ENCODE measurements around the gene ZNF135. TPM values are rescaled to one million over a fixed set of nuclear protein-coding genes. Genes with fewer than 3 reads are reported as not detected.

The ZNF135 gene
- total and polyA plus RNA-seq, 2 experiments from 2014 or later, result 4.8 to 10.3 TPM

GRCh38 chr19:58067240-58067912, 8.3 kb downstream of the ZNF135 start (continued):
- TF ChIP-seq CTCF (conservative IDR thresholded peaks at IDR 0.05; ENCODE audit: low read depth in 2 of 2) (no peak), JUNB (IDR thresholded peaks at IDR 0.05; ENCODE audit: unreplicated experiment) (no peak), EZH2 (IDR thresholded peaks at IDR 0.05; ENCODE audit: low read depth, unreplicated experiment) (no peak), REST (IDR thresholded peaks at IDR 0.05; ENCODE audit: unreplicated experiment) (no peak), ZNF331 (CRISPR knock-in tag; IDR thresholded peaks at IDR 0.05; ENCODE audit: low read depth) (no peak), ETS1 (IDR thresholded peaks at IDR 0.05) (no peak), CREB1 (CRISPR knock-in tag; IDR thresholded peaks at IDR 0.05; ENCODE audit: low read depth) (no peak), POLR2AphosphoS5 (IDR thresholded peaks at IDR 0.05; ENCODE audit: low read depth) (no peak)

GRCh38 chr19:58079792-58080191, 20.7 kb downstream of the ZNF135 start:
- Histone ChIP-seq H3K27me3 (ENCODE audit: insufficient read depth) (no peaks in the 10 kb centered on the region), H3F3A (replicated peaks; ENCODE audit: low read depth) (0 out of 2 replicates have a peak, but pooled peaks cover 4% of the 10 kb centered on the region), H3K4me2 (no peak overlapping the region), H3K4me3 (no peak overlapping the region), H3K9me2 (ENCODE audit: insufficient read depth) (peaks cover 2% of the 10 kb centered on the region; the same call in 1 of the 2 replicates), H3K27ac (ENCODE audit: low read depth) (no peak overlapping the region), H3K36me3 (ENCODE audit: insufficient read depth) (no peaks in the 10 kb centered on the region), H2AFZ (no peak overlapping the region), H3K4me1 (ENCODE audit: insufficient read depth) (no peaks in the 10 kb centered on the region), H3K79me2 (replicated peaks; ENCODE audit: insufficient read depth) (no peaks in the 10 kb centered on the region), H4K20me1 (replicated peaks; ENCODE audit: insufficient read depth) (no peaks in the 10 kb centered on the region)
- Mint-ChIP-seq H3K36me3 (ENCODE audit: low read depth) (peaks cover 51% of the 10 kb centered on the region), H3K27ac (no peak overlapping the region), H3K4me3 (no peak overlapping the region), H3K27me3 (ENCODE audit: insufficient read depth, low read depth, poor library complexity) (peaks cover 1% of the 10 kb centered on the region), H3K4me1 (no peaks in the 10 kb centered on the region), H3K9me3 (peaks cover 74% of the 10 kb centered on the region)
- TF ChIP-seq ZNF331 (CRISPR knock-in tag; IDR thresholded peaks at IDR 0.05; ENCODE audit: low read depth) (no peak), POLR2AphosphoS5 (IDR thresholded peaks at IDR 0.05; ENCODE audit: low read depth) (no peak), EZH2 (IDR thresholded peaks at IDR 0.05; ENCODE audit: low read depth, unreplicated experiment) (no peak), NANOG (IDR thresholded peaks at IDR 0.05; ENCODE audit: borderline replicate concordance) (no peak), CTCF (conservative IDR thresholded peaks at IDR 0.05; ENCODE audit: low read depth in 2 of 2) (no peak), ETS1 (IDR thresholded peaks at IDR 0.05) (no peak), CREB1 (CRISPR knock-in tag; IDR thresholded peaks at IDR 0.05; ENCODE audit: low read depth) (no peak)
- DNase-seq (ENCODE audit: low spot score) (no peak), ATAC-seq (no peak)
